Measurements from ENCODE around the gene ATP6V0A4. TPM values are rescaled to one million over a fixed set of nuclear protein-coding genes. Genes with fewer than 3 reads are reported as not detected.
"Not testable (repeated sequence)": the region's sequence is repeated elsewhere in the genome, so short reads cannot be mapped to it uniquely, and the experiment has no call there.

ATP6V0A4 gene
- total RNA-seq, 2 donors from 2014 or later = not detected

- no peaks in the 10 kb centered on the region for H3K4me1 ChIP-seq
- TF ChIP-seq CTCF (IDR thresholded peaks at IDR 0.05) (no peak), POLR2A (IDR thresholded peaks at IDR 0.05) (no peak)
- no peak overlapping the region for H3K27ac ChIP-seq
- intact Hi-C loops (cut with DNase I) = no loop called here
- ATAC-seq (no peak), DNase-seq (no peak)
- 64 to 76% methylated on average over 2 of the region's 2 CpGs for WGBS, 2 donors
- H3K9me3 ChIP-seq = no peaks in the 10 kb centered on the region
- H3K27me3 ChIP-seq = no peaks in the 10 kb centered on the region
- H3K4me3 ChIP-seq = no peak overlapping the region
- no peaks in the 10 kb centered on the region for H3K36me3 ChIP-seq (replicated peaks in 1 of 2; ENCODE audit: insufficient read depth in 1 of 2, low read depth in 2 of 2)
These were observed 15.9 kb upstream of the ATP6V0A4 start for GRCh38 chr7:138813945-138814344.

DNA sequence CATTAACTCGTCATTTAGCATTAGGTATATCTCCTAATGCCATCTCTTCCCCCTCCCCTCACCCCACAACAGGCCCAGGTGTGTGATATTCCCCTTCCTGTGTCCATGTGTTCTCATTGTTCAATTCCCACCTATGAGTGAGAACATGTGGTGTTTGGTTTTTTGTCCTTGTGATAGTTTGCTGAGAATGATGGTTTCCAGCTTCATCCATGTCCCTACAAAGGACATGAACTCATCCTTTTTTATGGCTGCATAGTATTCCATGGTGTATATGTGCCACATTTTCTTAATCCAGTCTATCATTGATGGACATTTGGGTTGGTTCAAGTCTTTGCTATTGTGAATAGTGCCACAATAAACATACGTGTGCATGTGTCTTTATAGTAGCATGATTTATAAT lies 13.3 kb upstream of the ATP6V0A4 start:
- H3K27me3 ChIP-seq; H3K9me3 ChIP-seq; intact Hi-C loops (cut with DNase I); H3K27ac ChIP-seq; DNase-seq; H3K4me3 ChIP-seq; H3K36me3 ChIP-seq (replicated peaks in 1 of 2; ENCODE audit: insufficient read depth in 1 of 2, low read depth in 2 of 2); H3K4me1 ChIP-seq; ATAC-seq: not testable (repeated sequence)
- 90 to 94% methylated on average over 2 of the region's 2 CpGs for WGBS, 2 donors

- ATAC-seq (no peak), DNase-seq (no peak)
- intact Hi-C loops (cut with DNase I) = no loop called here
- 65 to 75% methylated on average over 4 of the region's 4 CpGs for WGBS, 2 donors
- H3K9me3 ChIP-seq = no peaks in the 10 kb centered on the region
- H3K4me3 ChIP-seq = no peak overlapping the region
- H3K27ac ChIP-seq = no peak overlapping the region
- TF ChIP-seq CTCF (IDR thresholded peaks at IDR 0.05) = no peak
- no peak for TF ChIP-seq POLR2A (IDR thresholded peaks at IDR 0.05)
- no peaks in the 10 kb centered on the region for H3K27me3 ChIP-seq
- no peaks in the 10 kb centered on the region for H3K4me1 ChIP-seq
- H3K36me3 ChIP-seq (replicated peaks in 1 of 2; ENCODE audit: insufficient read depth in 1 of 2, low read depth in 2 of 2) = no peaks in the 10 kb centered on the region
These were observed 11.3 kb upstream of the ATP6V0A4 start for GRCh38 chr7:138809346-138809745.

- Histone ChIP-seq H3K27me3 (no peaks in the 10 kb centered on the region), H3K4me3 (no peak overlapping the region), H3K36me3 (replicated peaks in 1 of 2; ENCODE audit: insufficient read depth in 1 of 2, low read depth in 2 of 2) (no peaks in the 10 kb centered on the region), H3K4me1 (no peaks in the 10 kb centered on the region), H3K27ac (no peak overlapping the region), H3K9me3 (no peaks in the 10 kb centered on the region)
- no peak for ATAC-seq
- intact Hi-C loops (cut with DNase I) = no loop called here
- TF ChIP-seq CTCF (IDR thresholded peaks at IDR 0.05) = no peak
- TF ChIP-seq POLR2A (IDR thresholded peaks at IDR 0.05) = no peak
- 72 to 86% methylated on average over 1 of the region's 1 CpG for WGBS, 2 donors
- DNase-seq = no peak
These were observed 6.6 kb upstream of the ATP6V0A4 start for GRCh38 chr7:138804618-138805017.

GRCh38 chr7:138802706-138803105 lies 4.7 kb upstream of the ATP6V0A4 start:
- DNase-seq = no peak
- no peak overlapping the region for H3K4me3 ChIP-seq
- no peak overlapping the region for H3K27ac ChIP-seq
- no peaks in the 10 kb centered on the region for H3K36me3 ChIP-seq (replicated peaks in 1 of 2; ENCODE audit: insufficient read depth in 1 of 2, low read depth in 2 of 2)
- H3K27me3 ChIP-seq = no peaks in the 10 kb centered on the region
- ATAC-seq = no peak
- no peaks in the 10 kb centered on the region for H3K4me1 ChIP-seq
- intact Hi-C loops (cut with DNase I) = no loop called here
- TF ChIP-seq CTCF (IDR thresholded peaks at IDR 0.05) = no peak
- no peak for TF ChIP-seq POLR2A (IDR thresholded peaks at IDR 0.05)
- H3K9me3 ChIP-seq = no peaks in the 10 kb centered on the region
- WGBS, 2 donors = 90 to 91% methylated on average over 10 to 18 of the region's 18 CpGs
